Type B pancreatic cell (in vitro differentiated cells): ENCODE measurements around the gene CDHR3. TPM values are rescaled to one million over a fixed set of nuclear protein-coding genes. Genes with fewer than 3 reads are reported as not detected.

Experiments
- DNase-seq: peaks from one replicate; pipeline ENCODE4 v3.0.0; 2021; ENCODE audit warnings: mixed read lengths; ENCODE audit not compliant: unreplicated experiment; ENCODE audit errors: extremely low spot score
- H3K27ac Mint-ChIP-seq: 2 replicates; pipeline ENCODE4 v1.8.0; 2021; ENCODE audit warnings: mild to moderate bottlenecking, mixed read lengths
- H3K27me3 Mint-ChIP-seq: 2 replicates; pipeline ENCODE4 v1.8.0; 2021; ENCODE audit warnings: mixed read lengths
- H3K36me3 Mint-ChIP-seq: 2 replicates; pipeline ENCODE4 v1.8.0; 2021; ENCODE audit warnings: mixed read lengths
- H3K4me1 Mint-ChIP-seq: one replicate; pipeline ENCODE4 v1.8.0; 2021; ENCODE audit warnings: mixed read lengths; ENCODE audit not compliant: unreplicated experiment
- H3K4me3 Mint-ChIP-seq: 2 replicates; pipeline ENCODE4 v1.8.0; 2021; ENCODE audit warnings: mild to moderate bottlenecking, mixed read lengths
- H3K9me3 Mint-ChIP-seq: 2 replicates; pipeline ENCODE4 v1.8.0; 2021; ENCODE audit warnings: mixed read lengths
- total RNA-seq: library from RNA; stranded (reverse); gene quantifications from 2 replicates; pipeline ENCODE4 v1.2.1, GENCODE V29; 2021; ENCODE audit warnings: low replicate concordance
- TF ChIP-seq, protein P1 (sequence below): fragments of 200-600 bp; sonication (generic); conservative IDR thresholded peaks from 2 replicates; pipeline ENCODE4 v1.5.0; 2021; ENCODE audit warnings: antibody characterized with exemption, mild to moderate bottlenecking

Gene CDHR3
- total RNA-seq, 1 donor from 2014 or later: 5.6 TPM

DNA sequence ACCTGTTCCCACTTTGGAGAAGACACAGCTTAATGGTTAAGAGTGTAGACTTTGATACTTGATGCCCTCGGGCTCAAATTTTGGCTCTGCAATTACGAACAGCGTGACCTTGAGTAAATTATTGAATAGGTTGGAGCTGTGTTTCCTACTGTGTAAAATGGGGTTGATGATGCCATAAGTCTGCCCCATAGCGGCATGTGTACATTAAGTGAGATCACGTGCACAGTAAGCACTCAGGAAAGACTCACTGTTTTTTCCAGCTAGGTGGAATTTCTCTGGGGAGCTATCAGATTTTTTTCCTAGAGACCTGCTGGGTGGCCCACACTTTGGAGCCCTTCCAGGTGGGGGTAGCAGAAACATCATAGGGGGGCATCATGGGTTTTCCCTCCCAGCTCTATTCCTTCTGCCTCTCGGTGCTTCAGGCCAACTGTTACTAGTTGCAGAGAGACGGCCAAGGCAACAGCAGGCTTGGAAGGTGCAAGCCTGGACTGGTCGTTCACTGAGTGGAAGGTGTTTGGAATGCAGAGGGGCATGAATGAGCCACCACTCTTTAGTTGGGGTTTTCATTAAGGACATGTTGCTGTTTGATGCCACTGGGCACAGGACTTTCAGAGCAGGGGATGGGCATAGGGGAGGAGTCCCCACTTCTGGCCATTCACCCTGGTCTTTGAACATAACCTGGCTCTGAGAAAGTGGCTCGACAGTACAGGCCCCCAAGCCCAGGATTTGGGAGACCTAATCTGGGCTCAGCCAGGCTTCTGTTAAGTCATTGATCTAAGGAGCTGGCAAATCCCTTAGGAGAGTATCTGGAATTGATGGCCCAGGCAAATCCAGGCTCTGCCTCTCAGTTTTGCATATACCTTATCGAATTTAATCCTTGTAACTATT is 85.0 kb downstream of the CDHR3 start:
- Mint-ChIP-seq H3K27ac (no peak overlapping the region), H3K9me3 (no peaks in the 10 kb centered on the region), H3K4me3 (no peak overlapping the region), H3K27me3 (peaks cover 20% of the 10 kb centered on the region), H3K4me1 (no peaks in the 10 kb centered on the region), H3K36me3 (no peaks in the 10 kb centered on the region)
- no peak for DNase-seq
- TF ChIP-seq, protein P1, sequence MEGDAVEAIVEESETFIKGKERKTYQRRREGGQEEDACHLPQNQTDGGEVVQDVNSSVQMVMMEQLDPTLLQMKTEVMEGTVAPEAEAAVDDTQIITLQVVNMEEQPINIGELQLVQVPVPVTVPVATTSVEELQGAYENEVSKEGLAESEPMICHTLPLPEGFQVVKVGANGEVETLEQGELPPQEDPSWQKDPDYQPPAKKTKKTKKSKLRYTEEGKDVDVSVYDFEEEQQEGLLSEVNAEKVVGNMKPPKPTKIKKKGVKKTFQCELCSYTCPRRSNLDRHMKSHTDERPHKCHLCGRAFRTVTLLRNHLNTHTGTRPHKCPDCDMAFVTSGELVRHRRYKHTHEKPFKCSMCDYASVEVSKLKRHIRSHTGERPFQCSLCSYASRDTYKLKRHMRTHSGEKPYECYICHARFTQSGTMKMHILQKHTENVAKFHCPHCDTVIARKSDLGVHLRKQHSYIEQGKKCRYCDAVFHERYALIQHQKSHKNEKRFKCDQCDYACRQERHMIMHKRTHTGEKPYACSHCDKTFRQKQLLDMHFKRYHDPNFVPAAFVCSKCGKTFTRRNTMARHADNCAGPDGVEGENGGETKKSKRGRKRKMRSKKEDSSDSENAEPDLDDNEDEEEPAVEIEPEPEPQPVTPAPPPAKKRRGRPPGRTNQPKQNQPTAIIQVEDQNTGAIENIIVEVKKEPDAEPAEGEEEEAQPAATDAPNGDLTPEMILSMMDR: no peak

DNA sequence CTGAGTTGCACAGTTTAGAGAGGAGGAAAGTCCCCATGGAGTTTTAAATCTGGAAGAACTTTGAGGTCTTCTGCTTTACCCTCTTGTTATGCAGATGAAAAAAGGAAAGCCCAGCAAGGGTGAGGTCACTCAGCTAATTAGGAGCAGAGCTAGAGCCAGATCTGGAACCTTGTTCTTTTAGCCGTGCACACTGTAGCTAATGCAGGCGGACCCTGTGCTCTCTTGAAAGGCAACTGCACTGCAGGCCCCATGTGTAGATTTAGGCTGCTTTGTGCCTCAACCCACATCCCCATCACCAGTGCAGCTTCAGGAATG is 85.6 kb downstream of the CDHR3 start:
- TF ChIP-seq, protein P1: no peak
- Mint-ChIP-seq H3K36me3 (no peaks in the 10 kb centered on the region), H3K27ac (no peak overlapping the region), H3K9me3 (no peaks in the 10 kb centered on the region), H3K4me1 (no peaks in the 10 kb centered on the region), H3K4me3 (no peak overlapping the region), H3K27me3 (peaks cover 20% of the 10 kb centered on the region)
- no peak for DNase-seq

DNA sequence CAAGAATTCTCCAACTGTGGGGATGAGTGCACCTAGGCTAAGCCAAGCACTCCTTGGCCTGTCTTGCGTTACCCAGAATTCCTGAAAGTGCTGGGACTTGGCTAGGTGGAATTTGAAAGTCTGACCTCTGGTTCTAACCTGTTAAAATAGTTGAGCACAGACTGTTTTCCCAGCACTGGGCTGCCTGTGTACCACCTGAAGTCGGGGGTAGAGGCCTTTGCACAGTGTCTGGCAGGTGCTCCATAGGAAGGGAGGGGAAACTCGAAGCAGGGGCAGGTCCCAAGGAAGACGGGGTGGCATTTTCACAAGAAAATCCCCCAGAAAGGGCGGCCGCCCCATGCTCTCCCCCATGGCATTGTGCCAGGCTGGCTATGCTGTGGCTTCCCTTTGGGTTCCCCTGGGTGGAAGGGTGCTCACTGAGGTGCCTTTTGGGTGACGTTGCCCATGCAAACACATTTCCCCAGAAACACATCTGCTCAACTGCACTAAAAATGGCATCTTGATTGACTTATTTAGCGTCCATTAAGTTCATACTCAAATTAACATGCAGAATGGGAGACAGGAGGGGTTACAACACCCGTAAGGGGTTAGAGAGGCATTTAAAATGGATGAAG is 86.2 kb downstream of the CDHR3 start:
- no peak for DNase-seq
- Mint-ChIP-seq H3K4me1 (no peaks in the 10 kb centered on the region), H3K27me3 (peaks cover 22% of the 10 kb centered on the region)

DNA sequence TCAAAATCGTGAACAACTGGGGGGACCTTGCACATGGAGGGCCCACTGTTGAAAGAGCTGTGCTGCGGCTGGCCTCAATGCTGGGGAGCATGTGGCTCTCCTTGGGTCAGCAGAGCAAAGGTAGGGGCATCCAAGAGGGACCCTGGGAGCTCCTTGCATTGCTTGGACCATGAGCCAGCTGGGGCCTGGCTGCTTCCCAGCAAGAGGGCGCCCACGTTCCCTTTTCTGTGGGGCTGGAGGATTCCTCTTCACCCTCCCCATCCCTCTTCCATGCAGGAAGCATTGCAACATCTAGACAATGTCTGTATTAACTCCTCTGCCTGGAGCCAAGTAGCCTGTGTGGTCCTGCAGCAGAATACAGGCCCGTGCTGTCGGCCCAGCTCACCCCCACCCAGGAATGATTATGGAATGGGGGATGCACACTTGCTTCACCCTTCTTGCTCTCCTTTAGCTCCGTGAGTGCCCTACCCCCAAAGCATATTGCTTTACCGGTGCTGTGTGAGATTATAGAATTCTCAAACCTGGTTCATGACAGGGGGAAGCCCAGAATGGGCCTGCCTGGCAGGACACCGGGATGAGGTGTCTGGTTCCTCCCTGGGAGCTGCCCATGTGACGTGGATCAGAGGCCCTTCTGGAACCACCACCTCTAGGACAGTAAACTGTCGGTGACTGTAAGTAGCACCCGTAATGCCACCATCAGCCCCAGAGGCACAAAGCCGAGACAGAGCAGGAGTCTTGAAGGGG is 87.1 kb downstream of the CDHR3 start:
- no peaks in the 10 kb centered on the region for H3K36me3 Mint-ChIP-seq
- no peak overlapping the region for H3K4me3 Mint-ChIP-seq
- H3K4me1 Mint-ChIP-seq: no peaks in the 10 kb centered on the region
- TF ChIP-seq, protein P1: no peak
- no peak for DNase-seq
- H3K27me3 Mint-ChIP-seq: peaks cover 14% of the 10 kb centered on the region
- H3K9me3 Mint-ChIP-seq: no peaks in the 10 kb centered on the region
- no peak overlapping the region for H3K27ac Mint-ChIP-seq

More for the DNA sequence above, 86.2 kb downstream of the CDHR3 start:
- Mint-ChIP-seq H3K27ac (no peak overlapping the region), H3K4me3 (no peak overlapping the region), H3K36me3 (no peaks in the 10 kb centered on the region), H3K9me3 (no peaks in the 10 kb centered on the region)
- TF ChIP-seq, protein P1: no peak

DNA sequence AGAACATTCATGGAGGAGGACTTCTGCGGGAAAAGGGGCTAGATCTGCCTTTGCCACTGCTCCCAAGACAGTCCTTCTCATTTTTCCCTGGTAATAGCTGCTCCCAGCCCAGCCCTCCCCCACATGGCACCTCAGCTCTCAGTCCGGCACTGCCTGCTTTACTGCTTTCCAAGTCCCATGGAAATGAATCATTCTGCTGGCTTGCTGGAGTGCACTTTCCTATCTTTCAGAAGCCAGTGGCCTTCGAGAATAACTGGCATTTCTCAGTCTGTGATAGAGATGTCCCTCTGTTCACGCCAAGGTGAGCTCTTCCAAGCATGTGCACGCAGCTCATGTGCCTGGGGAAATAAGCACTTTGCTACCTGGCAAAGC is 87.7 kb downstream of the CDHR3 start:
- peaks cover 10% of the 10 kb centered on the region for H3K27me3 Mint-ChIP-seq
- H3K36me3 Mint-ChIP-seq: no peaks in the 10 kb centered on the region
- TF ChIP-seq, protein P1: no peak
- no peaks in the 10 kb centered on the region for H3K9me3 Mint-ChIP-seq
- no peak overlapping the region for H3K4me3 Mint-ChIP-seq
- no peak for DNase-seq
- no peaks in the 10 kb centered on the region for H3K4me1 Mint-ChIP-seq
- H3K27ac Mint-ChIP-seq: no peak overlapping the region
